Measurements from ENCODE around the gene ASF1B. TPM values are rescaled to one million over a fixed set of nuclear protein-coding genes. Genes with fewer than 3 reads are reported as not detected.
A peak's percentile ranks its signal among the peaks of the same experiment; 100 is the strongest.

The ASF1B gene
- total RNA-seq, 6 donors from 2014 or later, result 1.2 to 4.9 (median 3.0) TPM

GRCh38 chr19:14091081-14091812 is 45.1 kb downstream of the ASF1B start:
- H3K4me1 ChIP-seq, result peaks cover 3 to 24% (median 17%) of the 10 kb centered on the region in 4 donors
- no peaks in the 10 kb centered on the region for H3K27me3 ChIP-seq
- peak; percentile 81 to 92 for ATAC-seq (ENCODE audit: low FRiP score in 2 of 2)
- DNase-seq, result peak; percentile 81 to 95
- H3K36me3 ChIP-seq, result peaks cover 0 to 19% (median 13%) of the 10 kb centered on the region in 4 donors
- H3K27ac ChIP-seq, result peak overlapping the region; percentile 89 to 94 (median 92)
- H3K4me3 ChIP-seq, result peak overlapping the region; percentile 77 to 99 (median 90)
- 0 to 2% methylated on average over 11 to 25 of the region's 72 CpGs for WGBS, 2 donors
- TF ChIP-seq POLR2AphosphoS5 (IDR thresholded peaks at IDR 0.05) (peak; percentile 12 to 69), EP300 (IDR thresholded peaks at IDR 0.05) (no peak), CTCF (IDR thresholded peaks at IDR 0.05) (peak in 4 of 6 experiments; percentile 20 to 38 (median 32)), POLR2A (IDR thresholded peaks at IDR 0.05) (peak in 3 of 4 donors; percentile 44 to 93 (median 69))
- H3K9me3 ChIP-seq, result peaks cover 0 to 8% (median 2%) of the 10 kb centered on the region in 4 donors

DNA sequence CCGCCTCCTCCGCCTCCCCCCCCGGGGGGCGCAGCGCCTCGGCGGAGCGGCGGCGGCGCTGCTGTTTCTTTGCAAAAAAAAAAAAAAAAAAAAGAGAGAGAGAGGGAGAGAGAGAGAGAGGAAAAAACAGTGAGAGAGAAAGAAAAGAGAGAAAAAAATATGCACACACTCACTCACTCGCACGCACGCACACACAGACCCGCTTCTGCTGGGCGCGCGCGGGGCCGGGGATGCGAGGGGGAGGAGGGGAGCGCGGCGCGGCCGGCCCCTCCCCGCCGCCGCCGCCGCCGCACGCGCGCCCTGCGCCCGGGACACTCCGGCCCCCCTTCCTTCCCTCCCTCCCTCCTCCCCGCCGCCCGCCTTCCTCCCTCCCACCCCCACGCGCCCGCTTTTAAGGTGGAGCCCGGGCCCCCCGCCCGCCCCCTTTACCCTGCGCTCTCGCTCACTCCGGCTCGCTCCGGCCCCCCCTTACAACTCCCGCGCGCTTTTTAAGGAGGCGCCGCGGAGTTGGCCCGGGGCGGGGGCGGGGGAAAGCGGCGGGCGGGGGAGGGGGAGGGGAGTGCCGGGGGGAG is 45.8 kb downstream of the ASF1B start, which contains the start of gene SAMD1:
Gene SAMD1 (minus strand): TSS at position 243 of the 572 bp plus-strand sequence.
- peak; percentile 90 to 96 for DNase-seq
- peaks cover 0 to 8% (median 2%) of the 10 kb centered on the region in 4 donors for H3K9me3 ChIP-seq
- peak within 1 kb of the TSS; percentile 89 to 94 (median 92) for H3K27ac ChIP-seq
- WGBS, 2 donors, result 0 to 1% methylated on average over 27 to 31 of the region's 65 CpGs
- ATAC-seq (ENCODE audit: low FRiP score in 2 of 2), result peak in 1 of 2 donors; percentile 79
- no peak for TF ChIP-seq EP300 (IDR thresholded peaks at IDR 0.05)
- no peak for TF ChIP-seq POLR2AphosphoS5 (IDR thresholded peaks at IDR 0.05)
- no peak for TF ChIP-seq CTCF (IDR thresholded peaks at IDR 0.05)
- no peak for TF ChIP-seq POLR2A (IDR thresholded peaks at IDR 0.05)
- peaks cover 0 to 18% (median 12%) of the 10 kb centered on the region in 4 donors for H3K36me3 ChIP-seq
- H3K4me3 ChIP-seq, result peak within 1 kb of the TSS; percentile 77 to 99 (median 90)
- H3K4me1 ChIP-seq, result peaks cover 3 to 24% (median 17%) of the 10 kb centered on the region in 4 donors
- no peaks in the 10 kb centered on the region for H3K27me3 ChIP-seq

GRCh38 chr19:14089662-14090508 is 46.5 kb downstream of the ASF1B start:
- peak overlapping the region; percentile 36 to 99 (median 86) for H3K4me3 ChIP-seq
- H3K27me3 ChIP-seq, result no peaks in the 10 kb centered on the region
- peaks cover 0 to 8% (median 2%) of the 10 kb centered on the region in 4 donors for H3K9me3 ChIP-seq
- peak in 5 of 6 experiments; percentile 28 to 51 (median 44) for TF ChIP-seq CTCF (IDR thresholded peaks at IDR 0.05)
- TF ChIP-seq POLR2AphosphoS5 (IDR thresholded peaks at IDR 0.05), result no peak
- H3K4me1 ChIP-seq, result peaks cover 3 to 24% (median 17%) of the 10 kb centered on the region in 4 donors
- 0% methylated on average over 7 to 17 of the region's 142 CpGs for WGBS, 2 donors
- H3K36me3 ChIP-seq, result peaks cover 0 to 18% (median 12%) of the 10 kb centered on the region in 4 donors
- ATAC-seq (ENCODE audit: low FRiP score in 2 of 2), result peak in 1 of 2 donors; percentile 7
- peak overlapping the region in 3 of 4 donors; percentile 89 to 92 (median 91) for H3K27ac ChIP-seq
- peak in 1 of 2 donors; percentile 92 for DNase-seq

DNA sequence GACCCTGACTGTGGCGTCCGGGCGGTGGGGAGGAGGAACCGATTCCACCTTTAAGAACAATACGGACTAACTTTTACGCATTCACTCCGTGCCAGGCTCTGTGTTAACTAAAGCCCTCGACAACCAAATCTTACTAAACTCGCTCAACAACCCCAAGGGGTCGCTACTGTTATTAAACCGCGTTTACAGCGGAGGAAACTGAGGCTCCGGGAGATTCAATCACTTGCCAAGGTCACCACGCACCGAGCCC is 47.1 kb downstream of the ASF1B start:
- ATAC-seq (ENCODE audit: low FRiP score in 2 of 2) (no peak), DNase-seq (no peak)
- H3K27me3 ChIP-seq, result no peaks in the 10 kb centered on the region
- 19 to 28% methylated on average over 11 to 16 of the region's 16 CpGs for WGBS, 2 donors
- H3K4me3 ChIP-seq, result peak overlapping the region; percentile 36 to 99 (median 86)
- peak overlapping the region in 2 of 4 donors; percentile 21 to 92 for H3K27ac ChIP-seq
- peaks cover 3 to 24% (median 17%) of the 10 kb centered on the region in 4 donors for H3K4me1 ChIP-seq
- TF ChIP-seq CTCF (IDR thresholded peaks at IDR 0.05), result peak in 1 of 6 experiments; percentile 14
- TF ChIP-seq EP300 (IDR thresholded peaks at IDR 0.05), result no peak
- TF ChIP-seq POLR2A (IDR thresholded peaks at IDR 0.05), result no peak
- peaks cover 0 to 8% (median 2%) of the 10 kb centered on the region in 4 donors for H3K9me3 ChIP-seq
- H3K36me3 ChIP-seq, result peaks cover 0 to 18% (median 12%) of the 10 kb centered on the region in 4 donors

All from upper lobe of left lung (tissue), 6 donors.